ENCODE data around the gene BRIP1.

The BRIP1 gene

GRCh38 chr17:61718022-61718421 is 145.3 kb downstream of the BRIP1 start:
- no peak for FAIRE-seq
- TF ChIP-seq POLR2AphosphoS5 (IDR thresholded peaks at IDR 0.05; ENCODE audit: low read depth, low read length) (no peak), TAF1 (IDR thresholded peaks at IDR 0.05; ENCODE audit: borderline replicate concordance, low read depth, low read length) (no peak), POLR2A (IDR thresholded peaks at IDR 0.05; ENCODE audit: low read depth, low read length) (no peak)
- DNase-seq (ENCODE audit: insufficient read length): no peak

GRCh38 chr17:61717352-61717751 is 146.0 kb downstream of the BRIP1 start:
- DNase-seq (ENCODE audit: insufficient read length) (no peak), FAIRE-seq (no peak)

GRCh38 chr17:61716225-61716829 is 147.0 kb downstream of the BRIP1 start:
- no peak for FAIRE-seq
- no peak for DNase-seq (ENCODE audit: insufficient read length)
- no peak for TF ChIP-seq POLR2A (IDR thresholded peaks at IDR 0.05; ENCODE audit: low read depth, low read length)
- TF ChIP-seq TAF1 (IDR thresholded peaks at IDR 0.05; ENCODE audit: borderline replicate concordance, low read depth, low read length): no peak
- TF ChIP-seq POLR2AphosphoS5 (IDR thresholded peaks at IDR 0.05; ENCODE audit: low read depth, low read length): no peak

More at GRCh38 chr17:61717352-61717751, 146.0 kb downstream of the BRIP1 start:
- TF ChIP-seq POLR2AphosphoS5 (IDR thresholded peaks at IDR 0.05; ENCODE audit: low read depth, low read length): no peak
- TF ChIP-seq POLR2A (IDR thresholded peaks at IDR 0.05; ENCODE audit: low read depth, low read length): no peak
- no peak for TF ChIP-seq TAF1 (IDR thresholded peaks at IDR 0.05; ENCODE audit: borderline replicate concordance, low read depth, low read length)

GRCh38 chr17:61715348-61715747 is 148.0 kb downstream of the BRIP1 start:
- FAIRE-seq (no peak), DNase-seq (ENCODE audit: insufficient read length) (no peak)
- TF ChIP-seq POLR2AphosphoS5 (IDR thresholded peaks at IDR 0.05; ENCODE audit: low read depth, low read length): no peak
- TF ChIP-seq TAF1 (IDR thresholded peaks at IDR 0.05; ENCODE audit: borderline replicate concordance, low read depth, low read length): no peak
- TF ChIP-seq POLR2A (IDR thresholded peaks at IDR 0.05; ENCODE audit: low read depth, low read length): no peak

- no peak for FAIRE-seq
Measured at GRCh38 chr17:61714300-61714699, 149.0 kb downstream of the BRIP1 start.

GRCh38 chr17:61713035-61713434 is 150.3 kb downstream of the BRIP1 start:
- no peak for TF ChIP-seq POLR2A (IDR thresholded peaks at IDR 0.05; ENCODE audit: low read depth, low read length)
- no peak for TF ChIP-seq TAF1 (IDR thresholded peaks at IDR 0.05; ENCODE audit: borderline replicate concordance, low read depth, low read length)
- no peak for DNase-seq (ENCODE audit: insufficient read length)
- FAIRE-seq: no peak

More at GRCh38 chr17:61714300-61714699, 149.0 kb downstream of the BRIP1 start:
- TF ChIP-seq POLR2AphosphoS5 (IDR thresholded peaks at IDR 0.05; ENCODE audit: low read depth, low read length) (no peak), TAF1 (IDR thresholded peaks at IDR 0.05; ENCODE audit: borderline replicate concordance, low read depth, low read length) (no peak), POLR2A (IDR thresholded peaks at IDR 0.05; ENCODE audit: low read depth, low read length) (no peak)
- DNase-seq (ENCODE audit: insufficient read length): no peak

GRCh38 chr17:61710546-61710945 is 152.8 kb downstream of the BRIP1 start:
- FAIRE-seq (no peak), DNase-seq (ENCODE audit: insufficient read length) (no peak)

GRCh38 chr17:61709567-61709966 is 153.8 kb downstream of the BRIP1 start:
- no peak for DNase-seq (ENCODE audit: insufficient read length)
- TF ChIP-seq POLR2A (IDR thresholded peaks at IDR 0.05; ENCODE audit: low read depth, low read length) (no peak), POLR2AphosphoS5 (IDR thresholded peaks at IDR 0.05; ENCODE audit: low read depth, low read length) (no peak), TAF1 (IDR thresholded peaks at IDR 0.05; ENCODE audit: borderline replicate concordance, low read depth, low read length) (no peak)
- no peak for FAIRE-seq

More at GRCh38 chr17:61710546-61710945, 152.8 kb downstream of the BRIP1 start:
- TF ChIP-seq POLR2A (IDR thresholded peaks at IDR 0.05; ENCODE audit: low read depth, low read length) (no peak), TAF1 (IDR thresholded peaks at IDR 0.05; ENCODE audit: borderline replicate concordance, low read depth, low read length) (no peak), POLR2AphosphoS5 (IDR thresholded peaks at IDR 0.05; ENCODE audit: low read depth, low read length) (no peak)

GRCh38 chr17:61704935-61705449 is 158.3 kb downstream of the BRIP1 start:
- TF ChIP-seq POLR2A (IDR thresholded peaks at IDR 0.05; ENCODE audit: low read depth, low read length) (no peak), TAF1 (IDR thresholded peaks at IDR 0.05; ENCODE audit: borderline replicate concordance, low read depth, low read length) (no peak), POLR2AphosphoS5 (IDR thresholded peaks at IDR 0.05; ENCODE audit: low read depth, low read length) (no peak)
- DNase-seq (ENCODE audit: insufficient read length): no peak
- FAIRE-seq: no peak

- TF ChIP-seq TAF1 (IDR thresholded peaks at IDR 0.05; ENCODE audit: borderline replicate concordance, low read depth, low read length) (no peak), POLR2A (IDR thresholded peaks at IDR 0.05; ENCODE audit: low read depth, low read length) (no peak), POLR2AphosphoS5 (IDR thresholded peaks at IDR 0.05; ENCODE audit: low read depth, low read length) (no peak)
- FAIRE-seq: no peak
- no peak for DNase-seq (ENCODE audit: insufficient read length)
Measured at GRCh38 chr17:61702450-61702849, 160.9 kb downstream of the BRIP1 start.

GRCh38 chr17:61701978-61702377 is 161.3 kb downstream of the BRIP1 start:
- DNase-seq (ENCODE audit: insufficient read length) (no peak), FAIRE-seq (no peak)
- TF ChIP-seq POLR2AphosphoS5 (IDR thresholded peaks at IDR 0.05; ENCODE audit: low read depth, low read length): no peak
- no peak for TF ChIP-seq POLR2A (IDR thresholded peaks at IDR 0.05; ENCODE audit: low read depth, low read length)
- TF ChIP-seq TAF1 (IDR thresholded peaks at IDR 0.05; ENCODE audit: borderline replicate concordance, low read depth, low read length): no peak

GRCh38 chr17:61701334-61701733 is 162.0 kb downstream of the BRIP1 start:
- TF ChIP-seq POLR2A (IDR thresholded peaks at IDR 0.05; ENCODE audit: low read depth, low read length) (no peak), POLR2AphosphoS5 (IDR thresholded peaks at IDR 0.05; ENCODE audit: low read depth, low read length) (no peak), TAF1 (IDR thresholded peaks at IDR 0.05; ENCODE audit: borderline replicate concordance, low read depth, low read length) (no peak)
- DNase-seq (ENCODE audit: insufficient read length) (no peak), FAIRE-seq (no peak)
